Trophoblast cell (in vitro differentiated cells and primary cell): ENCODE data around the gene EPS15.

Experiments
- DNase-seq, 2 donors: peaks; one replicate each; pipeline ENCODE4 v3.0.0-alpha.2; 2016
- H2AFZ ChIP-seq: 2 replicates; pipeline ENCODE4 v1.6.1; 2013; ENCODE audit warnings: low read length, moderate library complexity, mild to moderate bottlenecking; ENCODE audit not compliant: insufficient read depth, poor library complexity
- H2AK5ac ChIP-seq: 2 replicates; pipeline ENCODE4 v1.6.1; 2013; ENCODE audit warnings: mild to moderate bottlenecking, low read length
- H2BK120ac ChIP-seq: 2 replicates; pipeline ENCODE4 v1.6.1; 2013; ENCODE audit warnings: low read length, mild to moderate bottlenecking, moderate library complexity; ENCODE audit not compliant: insufficient read depth, poor library complexity
- H2BK12ac ChIP-seq: 2 replicates; pipeline ENCODE4 v1.6.1; 2013; ENCODE audit warnings: mild to moderate bottlenecking, low read length, moderate library complexity
- H2BK5ac ChIP-seq: 2 replicates; pipeline ENCODE4 v1.6.1; 2013; ENCODE audit warnings: low read length, low read depth, moderate library complexity, mild to moderate bottlenecking; ENCODE audit not compliant: poor library complexity
- H3K14ac ChIP-seq: 2 replicates; pipeline ENCODE4 v1.6.1; 2013; ENCODE audit warnings: mild to moderate bottlenecking, low read length
- H3K18ac ChIP-seq: 2 replicates; pipeline ENCODE4 v1.6.1; 2013; ENCODE audit warnings: mild to moderate bottlenecking, low read length
- H3K23ac ChIP-seq: 2 replicates; pipeline ENCODE4 v1.6.1; 2013; ENCODE audit warnings: low read length
- H3K27ac ChIP-seq: 2 replicates; pipeline ENCODE4 v1.5.1; 2013; ENCODE audit warnings: low read depth, mild to moderate bottlenecking, inconsistent platforms, low read length, moderate library complexity
- H3K27me3 ChIP-seq: 2 replicates; pipeline ENCODE4 v1.6.1; 2013; ENCODE audit warnings: inconsistent platforms, mild to moderate bottlenecking, low read length, moderate library complexity; ENCODE audit not compliant: insufficient read depth
- H3K36me3 ChIP-seq, 2 experiments: 1 replicate in 1 of 2; 2 replicates in 1 of 2; pipeline ENCODE4 v1.6.1; 2013; ENCODE audit warnings: low read length in 2 of 2, mild to moderate bottlenecking in 2 of 2, moderate library complexity in 1 of 2; ENCODE audit not compliant: insufficient read depth in 2 of 2, control insufficient read depth in 1 of 2
- H3K4ac ChIP-seq: 2 replicates; pipeline ENCODE4 v1.6.1; 2013; ENCODE audit warnings: low read depth, mild to moderate bottlenecking, low read length, moderate library complexity
- H3K4me1 ChIP-seq, 2 experiments: 1 replicate in 1 of 2; 2 replicates in 1 of 2; pipeline ENCODE4 v1.6.1; 2013; ENCODE audit warnings: low read length in 2 of 2, mild to moderate bottlenecking in 2 of 2, moderate library complexity in 1 of 2; ENCODE audit not compliant: insufficient read depth in 2 of 2, control insufficient read depth in 1 of 2
- H3K4me2 ChIP-seq: 2 replicates; pipeline ENCODE4 v1.6.1; 2013; ENCODE audit warnings: inconsistent platforms, mild to moderate bottlenecking, low read length, moderate library complexity
- H3K4me3 ChIP-seq: 2 replicates; pipeline ENCODE4 v1.5.1; 2013; ENCODE audit warnings: mild to moderate bottlenecking, low read depth, low read length, inconsistent platforms
- H3K79me1 ChIP-seq: one replicate; pipeline ENCODE4 v1.6.1; 2013; ENCODE audit warnings: low read length
- H3K79me2 ChIP-seq: 2 replicates; pipeline ENCODE4 v1.6.1; 2013; ENCODE audit warnings: low read length, mild to moderate bottlenecking; ENCODE audit not compliant: control insufficient read depth, insufficient read depth, poor library complexity
- H3K9ac ChIP-seq: 2 replicates; pipeline ENCODE4 v1.6.1; 2013; ENCODE audit warnings: mild to moderate bottlenecking, low read length
- H3K9me3 ChIP-seq: 2 replicates; pipeline ENCODE4 v1.6.1; 2013; ENCODE audit warnings: low read depth, mild to moderate bottlenecking, control low read depth, inconsistent platforms, low read length; ENCODE audit not compliant: insufficient read depth
- H4K12ac ChIP-seq: 2 replicates; pipeline ENCODE4 v1.6.1; 2013; ENCODE audit warnings: low read depth, mild to moderate bottlenecking, low read length, moderate library complexity
- H4K8ac ChIP-seq: 2 replicates; pipeline ENCODE4 v1.6.1; 2013; ENCODE audit warnings: low read depth, mild to moderate bottlenecking, low read length, moderate library complexity
- H4K91ac ChIP-seq: one replicate; pipeline ENCODE4 v1.6.1; 2013; ENCODE audit warnings: low read depth, mild to moderate bottlenecking, low read length, moderate library complexity
- WGBS: extraction: QIAGEN DNeasy Blood & Tissue Kit; methylation state at CpG from one replicate; pipeline ENCODE4 v1.1.7; 2013; ENCODE audit warnings: missing lambda C conversion rate; ENCODE audit not compliant: insufficient read length, insufficient coverage; ENCODE audit errors: extremely low coverage; 5-methylcytosine and 5-hydroxymethylcytosine counted together

Gene EPS15

GRCh38 chr1:51312718-51313117 is 206.3 kb downstream of the EPS15 start:
- peaks cover 3% of the 10 kb centered on the region for H3K79me1 ChIP-seq
- H3K23ac ChIP-seq, result no peak overlapping the region
- H2BK120ac ChIP-seq, result no peak overlapping the region
- H2BK5ac ChIP-seq, result no peak overlapping the region
- H2AK5ac ChIP-seq, result no peak overlapping the region
- no peak overlapping the region for H3K4ac ChIP-seq
- no peak overlapping the region for H4K12ac ChIP-seq
- DNase-seq, result no peak
- H3K4me1 ChIP-seq, result peaks cover 6 to 9% of the 10 kb centered on the region in 2 experiments
- H2AFZ ChIP-seq, result no peak overlapping the region
- no peak overlapping the region for H3K14ac ChIP-seq
- no peak overlapping the region for H4K91ac ChIP-seq
- peaks cover 0 to 2% of the 10 kb centered on the region in 2 experiments for H3K36me3 ChIP-seq
- no peak overlapping the region for H3K4me3 ChIP-seq
- whole genome bisulfite sequencing, result no CpG with 5 or more reads among the region's 4 CpGs
- H3K18ac ChIP-seq, result no peak overlapping the region
- H3K4me2 ChIP-seq, result no peak overlapping the region
- H3K79me2 ChIP-seq, result no peaks in the 10 kb centered on the region
- no peak overlapping the region for H3K27ac ChIP-seq
- H4K8ac ChIP-seq, result no peak overlapping the region
- H2BK12ac ChIP-seq, result no peak overlapping the region
- H3K27me3 ChIP-seq, result no peaks in the 10 kb centered on the region
- H3K9me3 ChIP-seq, result no peaks in the 10 kb centered on the region
- no peak overlapping the region for H3K9ac ChIP-seq

DNA sequence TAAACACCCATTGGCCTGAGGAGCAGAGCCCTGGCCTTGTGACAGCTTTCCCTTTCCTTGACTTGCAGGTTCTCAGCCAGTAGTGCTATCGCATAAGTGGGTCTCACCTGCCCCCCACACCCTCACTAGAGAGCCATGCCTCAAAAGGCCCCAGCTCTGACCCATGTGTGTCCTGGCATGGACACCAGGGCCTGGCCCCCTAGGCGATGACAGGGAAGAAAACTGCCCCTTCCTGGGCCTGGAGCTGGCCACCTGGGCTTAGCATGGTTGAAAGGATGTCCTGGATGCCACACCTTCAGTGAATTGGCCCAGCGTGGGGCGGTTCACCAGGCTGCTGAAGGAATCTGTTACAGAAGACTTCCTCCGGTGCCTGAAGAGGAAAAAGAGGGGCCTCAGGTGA is 207.2 kb downstream of the EPS15 start:
- H2AK5ac ChIP-seq, result no peak overlapping the region
- H2BK12ac ChIP-seq, result no peak overlapping the region
- H3K79me2 ChIP-seq, result no peaks in the 10 kb centered on the region
- H2BK5ac ChIP-seq, result no peak overlapping the region
- no peak overlapping the region for H3K4ac ChIP-seq
- H3K9me3 ChIP-seq, result no peaks in the 10 kb centered on the region
- peaks cover 3% of the 10 kb centered on the region for H3K79me1 ChIP-seq
- no peak overlapping the region for H4K12ac ChIP-seq
- no peak overlapping the region for H3K27ac ChIP-seq
- WGBS, result no CpG with 5 or more reads among the region's 5 CpGs
- DNase-seq, result no peak
- H3K23ac ChIP-seq, result no peak overlapping the region
- no peak overlapping the region for H3K14ac ChIP-seq
- no peak overlapping the region for H4K91ac ChIP-seq
- H4K8ac ChIP-seq, result no peak overlapping the region
- no peak overlapping the region for H3K9ac ChIP-seq
- H3K18ac ChIP-seq, result no peak overlapping the region
- no peak overlapping the region for H3K4me2 ChIP-seq
- H3K4me3 ChIP-seq, result no peak overlapping the region
- peaks cover 0 to 2% of the 10 kb centered on the region in 2 experiments for H3K36me3 ChIP-seq
- no peaks in the 10 kb centered on the region for H3K27me3 ChIP-seq
- no peak overlapping the region for H2AFZ ChIP-seq
- H3K4me1 ChIP-seq, result peaks cover 6 to 9% of the 10 kb centered on the region in 2 experiments
- H2BK120ac ChIP-seq, result no peak overlapping the region

DNA sequence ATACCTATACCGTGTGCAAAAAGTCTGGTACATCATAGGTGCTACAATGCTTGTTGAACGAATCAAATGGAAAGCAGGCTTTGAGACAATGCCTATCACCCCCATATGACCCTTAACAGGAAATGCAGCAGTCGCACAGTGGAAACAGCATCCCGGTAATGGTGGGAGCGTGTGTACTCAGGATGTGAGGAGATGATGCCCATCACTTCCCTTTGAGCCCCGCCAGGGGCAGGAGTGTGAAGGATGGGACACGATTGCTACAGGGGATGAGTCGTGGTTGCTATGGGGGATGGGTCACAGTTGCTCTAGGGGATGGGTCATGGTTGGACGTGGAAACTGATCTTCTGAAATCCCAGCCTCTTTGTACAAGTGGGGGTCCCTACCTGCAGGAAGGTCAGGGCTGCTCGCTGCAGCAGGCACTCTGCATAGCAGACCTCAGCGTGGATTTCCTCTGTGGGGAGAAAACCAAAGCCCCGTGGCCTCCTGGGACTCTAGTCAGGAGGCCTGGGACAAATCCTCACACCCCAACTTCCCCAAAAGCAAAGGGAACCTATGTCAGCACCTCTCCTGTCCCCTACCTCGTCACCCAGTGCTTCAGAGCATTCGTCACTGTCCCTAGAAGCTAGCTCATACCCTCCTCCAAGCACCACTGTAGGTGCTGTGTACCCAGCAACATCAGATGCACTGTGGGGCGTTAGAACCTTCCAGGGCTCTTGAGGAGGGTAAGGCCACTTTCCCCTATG is 208.0 kb downstream of the EPS15 start:
- no peak overlapping the region for H3K23ac ChIP-seq
- H3K4me2 ChIP-seq, result no peak overlapping the region
- H4K8ac ChIP-seq, result no peak overlapping the region
- no peak overlapping the region for H3K4me3 ChIP-seq
- peaks cover 3% of the 10 kb centered on the region for H3K79me1 ChIP-seq
- no peak overlapping the region for H2AFZ ChIP-seq
- H3K79me2 ChIP-seq, result no peaks in the 10 kb centered on the region
- H3K9me3 ChIP-seq, result no peaks in the 10 kb centered on the region
- no peak overlapping the region for H3K14ac ChIP-seq
- H3K18ac ChIP-seq, result no peak overlapping the region
- no CpG with 5 or more reads among the region's 15 CpGs for WGBS
- peaks cover 0 to 2% of the 10 kb centered on the region in 2 experiments for H3K36me3 ChIP-seq
- H2BK120ac ChIP-seq, result no peak overlapping the region
- no peak overlapping the region for H2BK12ac ChIP-seq
- H2AK5ac ChIP-seq, result no peak overlapping the region
- H4K12ac ChIP-seq, result no peak overlapping the region
- H3K27me3 ChIP-seq, result no peaks in the 10 kb centered on the region
- H3K27ac ChIP-seq, result no peak overlapping the region
- H3K4ac ChIP-seq, result no peak overlapping the region
- H2BK5ac ChIP-seq, result no peak overlapping the region
- no peak overlapping the region for H4K91ac ChIP-seq
- H3K4me1 ChIP-seq, result peaks cover 6 to 9% of the 10 kb centered on the region in 2 experiments
- no peak for DNase-seq
- H3K9ac ChIP-seq, result no peak overlapping the region

GRCh38 chr1:51309291-51309690 is 209.8 kb downstream of the EPS15 start:
- Histone ChIP-seq H3K4me2 (no peak overlapping the region), H3K18ac (no peak overlapping the region), H2BK120ac (no peak overlapping the region), H3K27me3 (no peaks in the 10 kb centered on the region), H2BK12ac (no peak overlapping the region), H2AFZ (no peak overlapping the region), H3K4ac (no peak overlapping the region), H3K79me1 (peaks cover 2% of the 10 kb centered on the region), H4K12ac (no peak overlapping the region), H3K27ac (no peak overlapping the region), H3K23ac (no peak overlapping the region), H3K79me2 (no peaks in the 10 kb centered on the region), H4K91ac (no peak overlapping the region), H3K9ac (no peak overlapping the region), H2AK5ac (no peak overlapping the region), H3K9me3 (no peaks in the 10 kb centered on the region), H2BK5ac (no peak overlapping the region), H3K36me3 (peaks cover 0 to 2% of the 10 kb centered on the region in 2 experiments), H3K4me3 (no peak overlapping the region), H3K14ac (no peak overlapping the region), H3K4me1 (peaks cover 3 to 5% of the 10 kb centered on the region in 2 experiments), H4K8ac (no peak overlapping the region)
- no peak for DNase-seq
- WGBS, result no CpG with 5 or more reads among the region's 8 CpGs
